Endothelial cell of umbilical vein (primary cell): Measurements from ENCODE around the gene TARS1. TPM values are rescaled to one million over a fixed set of nuclear protein-coding genes. Genes with fewer than 3 reads are reported as not detected.

Source experiments
- BruUV-seq: library from RNA; stranded (reverse); fragments of 400-500 nt; replicated peaks from 2 replicates; lab custom pipeline; 2021; lab: Mats Ljungman, UMichigan
- CTCF ChIA-PET: fragments of 300-600, 350-600 bp; sonication (Branson Sonifier 250); formaldehyde crosslinking; loops from one replicate; lab custom pipeline; 2021; ENCODE audit warnings: antibody characterized with exemption, inconsistent platforms; lab: Charles Lee
- POLR2A ChIA-PET: fragments of 300-600, 350-600 bp; sonication (Branson Sonifier 250); formaldehyde crosslinking; loops from one replicate; lab custom pipeline; 2021; ENCODE audit warnings: antibody characterized with exemption, inconsistent platforms; lab: Charles Lee
- DNase-seq: peaks from one replicate; pipeline ENCODE4 v3.0.0-alpha.2; 2011; ENCODE audit warnings: low read depth, low spot score
- FAIRE-seq: peaks from 2 replicates; lab custom pipeline; 2011; peaks lifted over from hg19 to GRCh38; lab: Jason Lieb, UNC
- H2AFZ ChIP-seq: 2 replicates; pipeline ENCODE4 v1.6.0; 2012; ENCODE audit warnings: low read depth, low read length, control low read depth, inconsistent platforms
- H3K27ac ChIP-seq: 2 replicates; pipeline ENCODE4 v1.5.1; 2011; ENCODE audit warnings: low read depth, mild to moderate bottlenecking, control low read depth, low read length, moderate library complexity; ENCODE audit not compliant: insufficient read depth
- H3K27me3 ChIP-seq, 2 experiments: 2 replicates each; pipeline versions ENCODE4 v1.6.0 to v1.6.1; 2011; ENCODE audit warnings: low read length in 2 of 2, mixed read lengths in 1 of 2; ENCODE audit not compliant: control insufficient read depth in 2 of 2, insufficient read depth in 2 of 2
- H3K36me3 ChIP-seq, 2 experiments: 2 replicates in 1 of 2; 3 replicates in 1 of 2; pipeline ENCODE4 v1.5.1; 2011; ENCODE audit warnings: low read length in 2 of 2, mild to moderate bottlenecking in 1 of 2, moderate library complexity in 1 of 2; ENCODE audit not compliant: control insufficient read depth in 2 of 2, insufficient read depth in 2 of 2; ENCODE audit errors: extremely low read depth in 1 of 2
- H3K4me1 ChIP-seq: 3 replicates; pipeline ENCODE4 v1.5.1; 2011; ENCODE audit warnings: mild to moderate bottlenecking, low read length; ENCODE audit not compliant: control insufficient read depth, insufficient read depth; ENCODE audit errors: extremely low read depth
- H3K4me2 ChIP-seq: 2 replicates; pipeline ENCODE4 v1.6.1; 2011; ENCODE audit warnings: low read length, control low read depth, mixed read lengths; ENCODE audit not compliant: insufficient read depth
- H3K4me3 ChIP-seq, 3 experiments: fragments of 200-600 bp in 1 of 3; sonication (generic), shearing (Covaris generic) in 1 of 3; replicated peaks in 1 of 3; 2 replicates each; pipeline ENCODE4 v1.5.1; 2011 to 2016; ENCODE audit warnings: control low read depth in 3 of 3, low read length in 3 of 3, mild to moderate bottlenecking in 2 of 3, inconsistent platforms in 1 of 3, low read depth in 1 of 3, moderate library complexity in 1 of 3; ENCODE audit not compliant: insufficient read depth in 1 of 3
- H3K79me2 ChIP-seq: 2 replicates; pipeline ENCODE4 v1.6.0; 2012; ENCODE audit warnings: low read length, inconsistent platforms; ENCODE audit not compliant: control insufficient read depth, insufficient read depth
- H3K9ac ChIP-seq: replicated peaks from 2 replicates; pipeline ENCODE3; 2011; ENCODE audit warnings: low read length, control low read depth; ENCODE audit not compliant: insufficient read depth; ENCODE audit errors: extremely low read depth
- H3K9me1 ChIP-seq: replicated peaks from 3 replicates; pipeline ENCODE4 v1.6.0; 2011; ENCODE audit warnings: mild to moderate bottlenecking, low read length; ENCODE audit not compliant: control insufficient read depth, insufficient read depth; ENCODE audit errors: extremely low read depth
- H3K9me3 ChIP-seq: replicated peaks from 2 replicates; pipeline ENCODE4 v1.5.1; 2012; ENCODE audit warnings: low read length, inconsistent platforms; ENCODE audit not compliant: control insufficient read depth, insufficient read depth
- H4K20me1 ChIP-seq: replicated peaks from 2 replicates; pipeline ENCODE3; 2011; ENCODE audit warnings: mild to moderate bottlenecking, low read length; ENCODE audit not compliant: control insufficient read depth, insufficient read depth; ENCODE audit errors: extremely low read depth
- EZH2 ChIP-seq: IDR thresholded peaks from 2 replicates; pipeline ENCODE4 v1.6.1; 2012; ENCODE audit warnings: borderline replicate concordance, low read depth, mild to moderate bottlenecking, moderate library complexity, low read length, inconsistent platforms; ENCODE audit not compliant: severe bottlenecking
- FOS ChIP-seq: IDR thresholded peaks from 2 replicates; pipeline ENCODE4 v1.6.1; 2011; ENCODE audit warnings: mild to moderate bottlenecking, low read length, moderate library complexity, borderline replicate concordance; ENCODE audit not compliant: insufficient read depth
- GATA2 ChIP-seq: IDR thresholded peaks from 2 replicates; pipeline ENCODE4 v1.7.0; 2011; ENCODE audit warnings: low read depth, mild to moderate bottlenecking, moderate library complexity, mixed read lengths, low read length; ENCODE audit not compliant: insufficient read length, insufficient read depth
- JUN ChIP-seq: IDR thresholded peaks from 2 replicates; pipeline ENCODE4 v1.6.1; 2011; ENCODE audit warnings: borderline replicate concordance, low read depth; ENCODE audit not compliant: insufficient read length, insufficient read depth
- MYC ChIP-seq: IDR thresholded peaks from one replicate; pipeline ENCODE4 v1.6.1; 2011; ENCODE audit warnings: mild to moderate bottlenecking, low read depth, low read length
- POLR2A ChIP-seq: IDR thresholded peaks from 2 replicates; pipeline ENCODE4 v1.6.1; 2012; ENCODE audit warnings: low read depth, mild to moderate bottlenecking, control low read depth, low read length
- POLR2AphosphoS5 ChIP-seq: IDR thresholded peaks from 2 replicates; pipeline ENCODE4 v1.6.1; 2012; ENCODE audit warnings: low read depth, mild to moderate bottlenecking, control low read depth, low read length, moderate library complexity; ENCODE audit not compliant: insufficient read depth
- dilution Hi-C: fragments of 300-500 bp; cut with MboI; formaldehyde crosslinking; loops from one replicate; pipeline ENCODE4 v1.15.0; 2019; ENCODE audit warnings: low sequenced_read_pairs; ENCODE audit not compliant: extremely low pct_ligation_motif_present
- intact Hi-C: fragments of 100-400 bp; cut with micrococcal nuclease; formaldehyde crosslinking; loops from one replicate; pipeline ENCODE4 v1.10.0; 2022
- polyA plus RNA-seq, 4 experiments: library from polyadenylated mRNA; depleted of rRNA in 3 of 4; stranded (reverse) in 3 of 4; unstranded in 1 of 4; fragments of >200 nt; gene quantifications; 2 replicates each; pipeline versions ENCODE4 v1.2.1 to v1.2.3, GENCODE V29; 2011 to 2012; ENCODE audit warnings: missing spikeins in 1 of 4
- total RNA-seq: library from RNA; stranded (reverse); gene quantifications from 2 replicates; pipeline ENCODE4 v1.2.3, GENCODE V29; 2021
- TF ChIP-seq, protein P1 (sequence below), 2 donors: IDR thresholded peaks; 1 replicate in 1 of 2; 2 replicates in 1 of 2; pipeline ENCODE4 v1.5.1; 2011; ENCODE audit warnings: low read length in 2 of 2, mild to moderate bottlenecking in 2 of 2, moderate library complexity in 2 of 2, control low read depth in 1 of 2, inconsistent platforms in 1 of 2, low read depth in 1 of 2; ENCODE audit not compliant: insufficient read depth in 1 of 2; ENCODE audit errors: extremely low read depth in 1 of 2
- TF ChIP-seq, protein P2 (sequence below): IDR thresholded peaks from 2 replicates; pipeline ENCODE4 v1.6.1; 2011; ENCODE audit not compliant: insufficient read depth, insufficient read length

The TARS1 gene
- total and polyA plus RNA-seq, 2 donors (not counting 3 experiments of a cell fraction or from before 2014, with no cell fraction given), result 39.1 to 175 TPM

DNA sequence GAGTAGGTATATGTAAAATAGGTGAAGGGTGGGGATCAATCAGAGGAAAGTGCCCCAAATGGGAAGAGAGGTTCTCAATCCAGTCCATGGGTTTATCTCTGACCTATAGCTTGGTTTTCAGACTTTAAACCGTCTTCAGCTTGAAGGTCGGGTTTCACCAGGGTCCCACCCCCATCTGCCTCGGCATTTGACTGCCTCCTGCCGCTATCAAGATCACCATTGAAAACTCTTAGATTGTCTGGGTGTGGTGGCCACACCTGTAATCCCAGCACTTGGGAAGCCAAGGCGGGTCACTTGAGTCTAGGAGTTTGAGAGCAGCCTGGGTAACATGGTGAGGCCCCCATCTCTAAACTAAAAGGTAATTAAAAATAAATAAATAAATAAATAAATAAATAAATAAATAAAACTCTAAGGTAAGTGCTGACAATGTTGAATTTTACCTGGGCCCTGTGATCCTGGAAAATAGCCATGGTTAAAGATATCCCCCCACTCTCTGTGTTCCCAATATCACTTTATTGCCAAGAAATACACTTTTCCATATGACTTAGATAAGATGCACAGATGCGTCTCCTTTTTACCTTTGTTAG, 48.8 kb downstream of the TARS1 start:
- no peaks in the 10 kb centered on the region for H4K20me1 ChIP-seq
- peaks cover 0 to 3% of the 10 kb centered on the region in 2 experiments for H3K27me3 ChIP-seq
- DNase-seq, result no peak
- no peak overlapping the region for H3K4me2 ChIP-seq
- no peak for FAIRE-seq
- dilution Hi-C loops (no loop called here), intact Hi-C loops (loop anchor here (10.0 kb wide), 1 partner anchor 1185 kb away; no protein-coding TSS in a partner anchor)
- H2AFZ ChIP-seq, result no peak overlapping the region
- no peaks in the 10 kb centered on the region for H3K9me3 ChIP-seq
- H3K4me1 ChIP-seq, result peaks cover 2% of the 10 kb centered on the region
- no peak overlapping the region for H3K27ac ChIP-seq
- ChIA-PET CTCF (interaction anchor here (2.1 kb wide), 1 partner anchor 446 kb away, joined by 11 read pairs; no protein-coding TSS in a partner anchor), POLR2A (no interaction called here)
- no peak overlapping the region for H3K9ac ChIP-seq
- no TSS peak for BruUV-seq
- TF ChIP-seq POLR2AphosphoS5 (no peak), EZH2 (no peak), MYC (no peak), GATA2 (no peak), POLR2A (no peak), JUN (no peak), FOS (no peak)
- TF ChIP-seq, protein P1, sequence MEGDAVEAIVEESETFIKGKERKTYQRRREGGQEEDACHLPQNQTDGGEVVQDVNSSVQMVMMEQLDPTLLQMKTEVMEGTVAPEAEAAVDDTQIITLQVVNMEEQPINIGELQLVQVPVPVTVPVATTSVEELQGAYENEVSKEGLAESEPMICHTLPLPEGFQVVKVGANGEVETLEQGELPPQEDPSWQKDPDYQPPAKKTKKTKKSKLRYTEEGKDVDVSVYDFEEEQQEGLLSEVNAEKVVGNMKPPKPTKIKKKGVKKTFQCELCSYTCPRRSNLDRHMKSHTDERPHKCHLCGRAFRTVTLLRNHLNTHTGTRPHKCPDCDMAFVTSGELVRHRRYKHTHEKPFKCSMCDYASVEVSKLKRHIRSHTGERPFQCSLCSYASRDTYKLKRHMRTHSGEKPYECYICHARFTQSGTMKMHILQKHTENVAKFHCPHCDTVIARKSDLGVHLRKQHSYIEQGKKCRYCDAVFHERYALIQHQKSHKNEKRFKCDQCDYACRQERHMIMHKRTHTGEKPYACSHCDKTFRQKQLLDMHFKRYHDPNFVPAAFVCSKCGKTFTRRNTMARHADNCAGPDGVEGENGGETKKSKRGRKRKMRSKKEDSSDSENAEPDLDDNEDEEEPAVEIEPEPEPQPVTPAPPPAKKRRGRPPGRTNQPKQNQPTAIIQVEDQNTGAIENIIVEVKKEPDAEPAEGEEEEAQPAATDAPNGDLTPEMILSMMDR (IDR thresholded peaks at IDR 0.05; ENCODE audit: extremely low read depth in 1 of 2, insufficient read depth in 1 of 2, low read depth in 1 of 2, low read length in 2 of 2), result no peak
- TF ChIP-seq, protein P2, sequence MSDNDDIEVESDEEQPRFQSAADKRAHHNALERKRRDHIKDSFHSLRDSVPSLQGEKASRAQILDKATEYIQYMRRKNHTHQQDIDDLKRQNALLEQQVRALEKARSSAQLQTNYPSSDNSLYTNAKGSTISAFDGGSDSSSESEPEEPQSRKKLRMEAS, result no peak
- H3K36me3 ChIP-seq, result no peaks in the 10 kb centered on the region
- no peaks in the 10 kb centered on the region for H3K79me2 ChIP-seq
- H3K4me3 ChIP-seq, result no peak overlapping the region
- no peaks in the 10 kb centered on the region for H3K9me1 ChIP-seq
